Measurements from ENCODE around the gene RBM28.

DNA sequence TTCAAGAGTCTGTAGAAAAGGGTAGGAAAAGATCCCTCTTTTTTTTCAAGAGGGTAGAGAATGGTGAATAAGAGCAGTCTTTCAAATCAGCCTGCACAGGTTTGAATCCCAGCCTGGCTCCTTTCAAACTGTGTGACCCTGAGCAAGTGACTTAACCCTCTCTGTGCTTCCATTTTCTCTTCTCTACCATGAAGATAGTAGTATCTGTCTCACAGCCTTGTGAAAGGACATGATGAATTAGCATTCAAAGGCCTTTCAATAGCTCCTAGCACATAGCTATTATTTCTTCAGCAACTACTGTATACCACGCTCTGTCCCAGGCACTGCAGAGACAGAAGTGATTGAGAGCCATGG is 77.2 kb downstream of the RBM28 start:
- TF ChIP-seq, protein P1, sequence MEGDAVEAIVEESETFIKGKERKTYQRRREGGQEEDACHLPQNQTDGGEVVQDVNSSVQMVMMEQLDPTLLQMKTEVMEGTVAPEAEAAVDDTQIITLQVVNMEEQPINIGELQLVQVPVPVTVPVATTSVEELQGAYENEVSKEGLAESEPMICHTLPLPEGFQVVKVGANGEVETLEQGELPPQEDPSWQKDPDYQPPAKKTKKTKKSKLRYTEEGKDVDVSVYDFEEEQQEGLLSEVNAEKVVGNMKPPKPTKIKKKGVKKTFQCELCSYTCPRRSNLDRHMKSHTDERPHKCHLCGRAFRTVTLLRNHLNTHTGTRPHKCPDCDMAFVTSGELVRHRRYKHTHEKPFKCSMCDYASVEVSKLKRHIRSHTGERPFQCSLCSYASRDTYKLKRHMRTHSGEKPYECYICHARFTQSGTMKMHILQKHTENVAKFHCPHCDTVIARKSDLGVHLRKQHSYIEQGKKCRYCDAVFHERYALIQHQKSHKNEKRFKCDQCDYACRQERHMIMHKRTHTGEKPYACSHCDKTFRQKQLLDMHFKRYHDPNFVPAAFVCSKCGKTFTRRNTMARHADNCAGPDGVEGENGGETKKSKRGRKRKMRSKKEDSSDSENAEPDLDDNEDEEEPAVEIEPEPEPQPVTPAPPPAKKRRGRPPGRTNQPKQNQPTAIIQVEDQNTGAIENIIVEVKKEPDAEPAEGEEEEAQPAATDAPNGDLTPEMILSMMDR (tag by site-specific recombination; IDR thresholded peaks at IDR 0.05) = no peak
- TF ChIP-seq OVOL3 (tag by site-specific recombination; IDR thresholded peaks at IDR 0.05) (no peak), ZNF555 (tag by site-specific recombination; conservative IDR thresholded peaks at IDR 0.05) (no peak), ZNF549 (tag by site-specific recombination; IDR thresholded peaks at IDR 0.05) (no peak), HOXA7 (CRISPR knock-in tag; IDR thresholded peaks at IDR 0.05; ENCODE audit: borderline replicate concordance) (no peak)
- TF ChIP-seq, protein P2, sequence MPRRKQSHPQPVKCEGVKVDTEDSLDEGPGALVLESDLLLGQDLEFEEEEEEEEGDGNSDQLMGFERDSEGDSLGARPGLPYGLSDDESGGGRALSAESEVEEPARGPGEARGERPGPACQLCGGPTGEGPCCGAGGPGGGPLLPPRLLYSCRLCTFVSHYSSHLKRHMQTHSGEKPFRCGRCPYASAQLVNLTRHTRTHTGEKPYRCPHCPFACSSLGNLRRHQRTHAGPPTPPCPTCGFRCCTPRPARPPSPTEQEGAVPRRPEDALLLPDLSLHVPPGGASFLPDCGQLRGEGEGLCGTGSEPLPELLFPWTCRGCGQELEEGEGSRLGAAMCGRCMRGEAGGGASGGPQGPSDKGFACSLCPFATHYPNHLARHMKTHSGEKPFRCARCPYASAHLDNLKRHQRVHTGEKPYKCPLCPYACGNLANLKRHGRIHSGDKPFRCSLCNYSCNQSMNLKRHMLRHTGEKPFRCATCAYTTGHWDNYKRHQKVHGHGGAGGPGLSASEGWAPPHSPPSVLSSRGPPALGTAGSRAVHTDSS (tag by site-specific recombination; IDR thresholded peaks at IDR 0.05) = no peak

Data from HEK293 (cell line).